Esophagus muscularis mucosa (tissue), 4 donors: Measurements from ENCODE around the gene IMPA2. TPM values are rescaled to one million over a fixed set of nuclear protein-coding genes. Genes with fewer than 3 reads are reported as not detected.

Source experiments
- DNase-seq: peaks from one replicate; pipeline ENCODE4 v3.0.0-alpha.2; 2017; ENCODE audit errors: extremely low spot score
- H3K27ac ChIP-seq, 4 donors: fragments of 200-600 bp; sonication (generic); replicated peaks in 1 of 4; 1 replicate in 3 of 4; 2 replicates in 1 of 4; pipeline ENCODE4 v1.5.1; 2016 to 2019; ENCODE audit warnings: mild to moderate bottlenecking in 1 of 4
- H3K27me3 ChIP-seq, 4 donors: fragments of 200-600 bp; sonication (generic); one replicate each; pipeline versions ENCODE4 v1.5.1 to v1.6.0; 2016 to 2019
- H3K36me3 ChIP-seq, 4 donors: fragments of 200-600 bp; sonication (generic); one replicate each; pipeline ENCODE4 v1.5.1; 2016 to 2019
- H3K4me1 ChIP-seq, 4 donors: fragments of 200-600 bp; sonication (generic); one replicate each; pipeline ENCODE4 v1.5.1; 2016 to 2019
- H3K4me3 ChIP-seq, 4 donors: fragments of 200-600 bp; sonication (generic); 1 replicate in 2 of 4; 2 replicates in 2 of 4; pipeline ENCODE4 v1.5.1; 2016 to 2019; ENCODE audit warnings: mild to moderate bottlenecking in 4 of 4, moderate library complexity in 1 of 4
- H3K9me3 ChIP-seq, 4 donors: fragments of 200-600 bp; sonication (generic); 1 replicate in 3 of 4; 2 replicates in 1 of 4; pipeline ENCODE4 v1.5.1; 2016 to 2019
- CTCF ChIP-seq, 3 experiments: fragments of 200-600 bp in 2 of 3; fragments of 450-650 bp in 1 of 3; sonication (generic) in 2 of 3; IDR thresholded peaks; one replicate each; pipeline ENCODE4 v1.5.1; 2017 to 2019; ENCODE audit warnings: antibody characterized with exemption in 3 of 3, mild to moderate bottlenecking in 2 of 3, moderate library complexity in 1 of 3
- EP300 ChIP-seq: sonication (generic); formaldehyde crosslinking; IDR thresholded peaks from one replicate; pipeline ENCODE4 v1.6.1; 2017; ENCODE audit warnings: antibody characterized with exemption
- POLR2A ChIP-seq: fragments of 450-650 bp; IDR thresholded peaks from one replicate; pipeline ENCODE4 v1.6.1; 2017; ENCODE audit warnings: antibody characterized with exemption, moderate library complexity, mild to moderate bottlenecking, low read depth
- POLR2AphosphoS5 ChIP-seq, 2 donors: sonication (generic); formaldehyde crosslinking; IDR thresholded peaks; one replicate each; pipeline ENCODE4 v1.6.1; 2017; ENCODE audit warnings: antibody characterized with exemption in 2 of 2
- WGBS: methylation state at CpG from one replicate; pipeline ENCODE4 v1.1.5; 2018; 5-methylcytosine and 5-hydroxymethylcytosine counted together
- intact Hi-C: fragments of 100-400 bp; cut with DNase I; formaldehyde crosslinking; loops from one replicate; pipeline ENCODE4 v1.15.1; 2023
- total RNA-seq, 4 donors: library from RNA; depleted of rRNA; stranded (reverse); fragments of >200 nt; gene quantifications; one replicate each; pipeline versions ENCODE4 v1.1.0 to v1.2.1, GENCODE V29; 2016

Gene IMPA2
- total RNA-seq, 4 donors from 2014 or later: 90.1 to 317 (median 165) TPM

- no peak for TF ChIP-seq EP300
- no peak for TF ChIP-seq CTCF (IDR thresholded peaks at IDR 0.05)
- TF ChIP-seq POLR2AphosphoS5 (IDR thresholded peaks at IDR 0.05): no peak
- no peak for TF ChIP-seq POLR2A
- intact Hi-C loops: no loop called here
- no peak for DNase-seq
- Histone ChIP-seq H3K4me3 (no peak overlapping the region), H3K27ac (no peak overlapping the region), H3K9me3 (no peaks in the 10 kb centered on the region), H3K36me3 (no peaks in the 10 kb centered on the region), H3K4me1 (peaks cover 10 to 17% (median 16%) of the 10 kb centered on the region in 4 donors), H3K27me3 (peaks cover 0 to 6% (median 0%) of the 10 kb centered on the region in 4 donors)
- 61% methylated on average over 5 of the region's 5 CpGs for WGBS
Observed at GRCh38 chr18:12041561-12041960, 60.3 kb downstream of the IMPA2 start.

GRCh38 chr18:12043811-12044210 lies 62.5 kb downstream of the IMPA2 start:
- no peak for DNase-seq
- H3K36me3 ChIP-seq: no peaks in the 10 kb centered on the region
- TF ChIP-seq POLR2AphosphoS5 (IDR thresholded peaks at IDR 0.05): no peak
- no peak for TF ChIP-seq CTCF (IDR thresholded peaks at IDR 0.05)
- no peak for TF ChIP-seq POLR2A
- no peak for TF ChIP-seq EP300
- H3K9me3 ChIP-seq: no peaks in the 10 kb centered on the region
- intact Hi-C loops: no loop called here
- 66% methylated on average over 7 of the region's 7 CpGs for WGBS
- peaks cover 0 to 10% (median 0%) of the 10 kb centered on the region in 4 donors for H3K27me3 ChIP-seq
- peaks cover 3 to 7% (median 6%) of the 10 kb centered on the region in 4 donors for H3K4me1 ChIP-seq
- H3K4me3 ChIP-seq: no peak overlapping the region
- H3K27ac ChIP-seq: no peak overlapping the region

- Histone ChIP-seq H3K4me1 (no peaks in the 10 kb centered on the region), H3K36me3 (no peaks in the 10 kb centered on the region), H3K9me3 (no peaks in the 10 kb centered on the region), H3K4me3 (no peak overlapping the region), H3K27ac (no peak overlapping the region), H3K27me3 (peaks cover 0 to 10% (median 0%) of the 10 kb centered on the region in 4 donors)
- 66% methylated on average over 5 of the region's 5 CpGs for WGBS
- intact Hi-C loops: no loop called here
- DNase-seq: no peak
- no peak for TF ChIP-seq POLR2A
- no peak for TF ChIP-seq CTCF (IDR thresholded peaks at IDR 0.05)
- no peak for TF ChIP-seq EP300
- TF ChIP-seq POLR2AphosphoS5 (IDR thresholded peaks at IDR 0.05): no peak
Observed at GRCh38 chr18:12044591-12044990, 63.3 kb downstream of the IMPA2 start.

- peaks cover 0 to 10% (median 0%) of the 10 kb centered on the region in 4 donors for H3K27me3 ChIP-seq
- intact Hi-C loops: no loop called here
- no peaks in the 10 kb centered on the region for H3K4me1 ChIP-seq
- TF ChIP-seq POLR2AphosphoS5 (IDR thresholded peaks at IDR 0.05) (no peak), CTCF (IDR thresholded peaks at IDR 0.05) (no peak), POLR2A (no peak), EP300 (no peak)
- no peaks in the 10 kb centered on the region for H3K36me3 ChIP-seq
- no peak overlapping the region for H3K27ac ChIP-seq
- DNase-seq: peak; percentile 64
- 97% methylated on average over 8 of the region's 15 CpGs for WGBS
- no peaks in the 10 kb centered on the region for H3K9me3 ChIP-seq
- no peak overlapping the region for H3K4me3 ChIP-seq
Observed at GRCh38 chr18:12046046-12046750, 64.9 kb downstream of the IMPA2 start.
